Anterior cingulate cortex (tissue), 58 donors: ENCODE results near the gene WDR62.
"Not testable (repeated sequence)": the region's sequence is repeated elsewhere in the genome, so short reads cannot be mapped to it uniquely, and the experiment has no call there.

Source experiments
- DNase-seq, 58 donors: peaks; one replicate each; lab custom pipeline; 2025; lab: John Stamatoyannopoulos, UW

The WDR62 gene

DNA sequence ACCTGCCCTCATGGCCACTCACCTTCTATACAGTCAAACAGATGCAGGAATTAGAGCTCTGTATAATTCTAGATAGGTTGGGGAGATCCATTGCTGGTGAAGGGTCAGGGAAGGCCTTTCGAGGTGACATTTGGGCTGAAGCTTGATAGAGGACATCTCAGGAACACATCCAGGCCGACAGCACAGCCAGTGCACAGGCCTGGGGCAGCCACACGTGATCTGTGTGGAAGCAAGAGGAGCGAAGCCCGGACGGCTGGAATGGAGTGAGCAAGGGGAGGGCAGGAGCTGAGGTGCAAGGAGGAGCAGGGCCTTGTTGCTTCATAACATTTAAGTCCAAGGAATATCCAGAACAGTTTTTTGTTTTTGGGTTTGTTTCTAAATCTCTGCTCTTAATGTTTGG is 51.7 kb downstream of the WDR62 start:
- DNase-seq: no peak

GRCh38 chr19:36106991-36107390 is 52.3 kb downstream of the WDR62 start:
- no peak for DNase-seq

- DNase-seq: no peak
These were observed 54.0 kb downstream of the WDR62 start for GRCh38 chr19:36108684-36109083.

DNA sequence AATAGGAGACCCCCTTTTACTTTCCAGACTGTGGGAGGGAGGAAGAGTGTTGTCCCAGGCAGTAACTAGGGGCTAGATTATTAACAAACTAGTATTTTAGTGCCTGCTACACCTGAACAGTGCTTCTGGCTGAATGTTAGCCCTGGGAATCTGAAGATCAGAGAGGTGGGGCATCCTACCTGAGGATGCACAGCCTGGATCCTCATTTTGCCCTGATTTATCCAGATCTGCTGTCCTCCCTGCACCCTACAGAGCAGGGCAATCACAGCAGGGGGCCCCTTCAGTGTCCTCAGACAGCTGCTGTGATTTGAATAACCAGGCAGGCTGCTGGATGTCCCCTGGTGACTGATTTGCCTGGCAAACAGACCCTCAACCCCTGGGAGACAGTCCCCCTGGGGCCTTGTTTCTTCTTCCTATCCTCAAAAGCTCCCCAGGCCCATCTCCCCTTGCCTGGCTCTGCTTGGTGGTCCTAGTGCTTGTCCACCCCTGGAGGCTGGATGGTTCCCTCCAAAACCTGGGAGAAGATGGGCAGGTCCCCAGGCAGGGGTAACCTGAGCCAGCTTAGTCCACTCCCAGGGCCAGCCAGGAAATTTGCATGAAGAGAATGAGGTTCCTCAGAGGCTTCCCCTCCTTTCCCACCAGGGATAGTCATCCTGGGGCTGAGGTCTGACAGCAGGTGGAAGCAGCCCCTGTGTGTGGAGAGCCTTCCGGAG is 55.9 kb downstream of the WDR62 start, which contains the start of gene OVOL3:
TSS of gene OVOL3 (plus strand) at position 657 of the 713 bp plus-strand sequence. CDS start 60 bp downstream, outside the sequence.
- DNase-seq: no peak

GRCh38 chr19:36111200-36111539 is 56.5 kb downstream of the WDR62 start:
- DNase-seq: peak in 1 of 58 donors; percentile 23

- DNase-seq: no peak
These were observed 58.0 kb downstream of the WDR62 start for GRCh38 chr19:36112678-36113077.

- DNase-seq: no peak
These were observed 58.7 kb downstream of the WDR62 start for GRCh38 chr19:36113425-36113824.

DNA sequence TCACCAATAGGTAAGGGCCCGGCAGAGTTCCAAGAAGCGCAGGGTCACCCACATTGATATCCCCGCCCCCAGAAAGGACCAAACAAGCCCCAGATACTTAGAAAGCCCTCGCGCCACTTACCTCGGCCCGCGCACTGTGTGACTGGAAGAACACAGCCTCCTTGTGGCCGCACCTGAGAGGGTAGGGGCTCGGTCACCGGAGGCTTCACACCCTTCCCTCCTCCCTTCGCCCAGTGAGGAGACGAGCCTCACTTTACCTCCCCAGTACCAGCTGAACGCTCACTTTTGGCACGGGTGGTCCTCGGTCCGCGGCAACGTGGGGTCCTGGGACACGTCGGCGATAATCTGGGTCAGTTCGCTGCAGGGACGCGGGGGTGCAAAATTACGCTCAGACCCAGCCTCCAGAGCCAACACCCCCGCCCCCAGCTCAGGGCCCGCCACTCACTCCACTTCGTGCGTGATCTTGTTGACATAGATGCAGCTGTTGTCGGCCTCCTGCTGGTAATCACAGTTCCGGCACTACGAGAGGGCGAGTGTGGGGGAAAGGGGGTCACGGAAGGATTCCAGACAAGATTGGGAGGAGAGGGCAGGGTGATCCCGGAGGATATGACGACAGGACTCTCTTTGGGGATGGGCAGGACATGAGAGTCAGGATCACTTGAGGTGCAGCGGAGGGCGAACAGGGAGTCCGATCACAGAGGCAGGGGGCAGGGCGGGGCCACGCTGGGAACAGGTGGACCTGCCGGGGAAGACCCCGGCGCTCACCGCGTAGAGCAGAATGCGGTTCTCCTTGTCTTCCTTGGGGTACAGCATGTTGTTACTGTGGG is 59.4 kb downstream of the WDR62 start:
- peak in 20 of 58 donors; percentile 32 to 67 (median 56) for DNase-seq

DNA sequence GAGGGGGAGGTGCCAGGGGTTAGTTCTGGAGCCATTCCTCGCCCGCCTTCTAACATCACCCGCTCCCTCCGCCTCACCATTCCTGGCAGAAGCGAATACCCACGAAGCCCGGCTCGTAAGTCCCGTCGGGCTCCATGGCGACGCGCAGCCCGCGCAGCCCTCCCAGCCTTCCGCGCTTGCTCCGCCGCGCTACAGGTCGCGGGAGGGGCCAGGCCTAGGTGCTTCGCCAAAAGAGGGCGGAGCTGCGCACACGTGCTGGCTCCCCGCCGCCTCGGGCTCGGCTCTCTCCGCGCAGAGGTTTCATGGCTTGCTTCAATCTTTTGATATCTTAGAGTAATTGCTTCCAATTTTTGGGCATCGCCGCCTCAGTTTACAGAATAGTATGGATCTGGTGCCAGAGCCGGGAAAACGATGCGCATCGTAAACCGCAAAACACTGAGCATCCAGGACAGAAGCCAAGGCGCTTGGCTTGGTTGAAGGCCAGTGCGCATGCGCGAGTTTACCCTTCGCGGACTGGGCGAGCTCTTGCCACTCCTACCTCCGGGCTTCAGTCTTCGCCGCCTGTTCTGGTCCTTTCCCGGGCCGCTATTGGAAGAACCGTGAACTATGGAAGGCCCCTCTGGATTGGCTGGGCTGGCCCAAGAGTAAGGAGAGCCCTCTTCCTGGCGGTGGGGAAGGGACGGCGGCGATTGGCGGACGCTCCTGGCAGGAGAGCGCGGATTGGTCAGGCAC is 60.2 kb downstream of the WDR62 start, which contains the start of gene POLR2I:
TSS of gene POLR2I (minus strand) at position 155 of the 732 bp plus-strand sequence. CDS start at position 136, 19 bp downstream.
- DNase-seq: peak; percentile 93 to 100 (median 99)

GRCh38 chr19:36115453-36116343 is 61.0 kb downstream of the WDR62 start, which contains the start of gene TBCB:
Gene TBCB (plus strand): TSS chr19:36115468. CDS start chr19:36115561, 93 bp downstream.
- DNase-seq: peak in 3 of 58 donors; percentile 55 to 78 (median 74)

GRCh38 chr19:36116344-36116637 is 61.6 kb downstream of the WDR62 start:
- DNase-seq: no peak

GRCh38 chr19:36120092-36120983 is 65.6 kb downstream of the WDR62 start:
- DNase-seq: no peak

GRCh38 chr19:36120984-36121358 is 66.3 kb downstream of the WDR62 start:
- DNase-seq: no peak

GRCh38 chr19:36121486-36122124 is 66.9 kb downstream of the WDR62 start:
- DNase-seq: no peak

GRCh38 chr19:36125557-36125956 is 70.9 kb downstream of the WDR62 start:
- no peak for DNase-seq

DNA sequence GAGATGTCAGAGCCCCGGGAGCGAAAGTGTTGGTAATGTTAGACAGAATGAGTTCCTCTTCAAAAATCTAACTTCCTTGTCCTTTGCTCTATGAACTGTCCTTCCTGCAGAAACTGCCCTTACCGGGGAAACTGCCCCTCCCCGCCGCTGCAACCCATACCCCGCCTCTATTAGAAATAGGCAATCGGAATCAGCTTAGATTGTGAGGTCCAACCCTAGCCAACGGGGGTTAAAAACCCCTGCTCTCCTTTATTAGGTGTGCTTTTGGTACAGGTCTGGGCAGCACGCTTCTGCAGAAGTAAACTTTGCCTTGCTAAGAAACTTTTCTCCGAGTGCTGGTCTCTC is 73.7 kb downstream of the WDR62 start:
- DNase-seq: peak in 2 of 58 donors; percentile 41 to 51

DNA sequence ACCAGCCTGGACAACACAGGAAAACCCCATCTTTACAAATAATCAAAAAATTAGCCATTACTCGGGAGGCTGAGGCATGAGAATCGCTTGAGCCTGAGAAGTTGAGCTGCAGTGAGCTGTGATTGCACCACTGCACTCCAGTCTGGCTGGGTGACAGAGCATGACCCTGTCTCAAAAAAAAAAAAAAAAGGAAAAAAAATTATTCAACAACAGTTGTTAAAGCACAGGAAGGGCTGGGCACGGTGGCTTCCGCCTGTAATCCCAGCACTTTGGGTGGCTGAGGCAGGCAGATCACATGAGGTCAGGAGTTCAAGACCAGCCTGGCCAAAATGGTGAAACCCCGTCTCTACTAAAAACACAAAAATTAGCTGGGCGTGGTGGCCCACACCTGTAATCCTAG is 76.5 kb downstream of the WDR62 start:
- DNase-seq: not testable (repeated sequence)

DNA sequence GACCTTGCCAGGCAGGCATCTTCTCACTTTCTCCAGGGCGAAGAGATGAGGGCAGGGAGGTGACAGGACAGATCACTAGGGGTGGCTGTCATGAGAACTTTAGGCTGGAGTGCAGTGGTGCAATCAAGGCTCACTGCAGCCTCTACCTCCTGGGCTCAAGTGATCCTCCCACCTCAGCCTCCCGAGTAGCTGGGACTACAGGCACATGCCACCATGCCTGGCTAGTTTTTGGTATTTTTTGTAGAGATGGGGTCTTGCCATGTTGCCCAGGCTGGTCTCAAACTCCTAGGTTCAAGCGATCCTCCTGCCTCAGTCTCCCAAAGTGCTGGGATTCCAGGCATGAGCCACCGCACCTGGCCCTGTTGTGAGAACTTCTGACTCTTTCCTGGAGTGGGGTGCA is 80.2 kb downstream of the WDR62 start:
- DNase-seq: not testable (repeated sequence)
